Prostate gland (tissue), 2 donors: ENCODE data around the gene PAH. TPM values are rescaled to one million over a fixed set of nuclear protein-coding genes. Genes with fewer than 3 reads are reported as not detected.

ENCODE experiments used
- DNase-seq: peaks from one replicate; pipeline ENCODE4 v3.0.0-alpha.2; 2019; ENCODE audit warnings: low spot score
- H3K27ac ChIP-seq, 2 donors: fragments of 200-600 bp; sonication (generic); 2 replicates each; pipeline ENCODE4 v1.5.1; 2017 to 2019
- H3K27me3 ChIP-seq: fragments of 200-600 bp; sonication (generic); replicated peaks from 2 replicates; pipeline ENCODE4 v1.5.1; 2019; ENCODE audit not compliant: insufficient read depth
- H3K36me3 ChIP-seq, 2 donors: fragments of 200-600 bp; sonication (generic); 1 replicate in 1 of 2; 2 replicates in 1 of 2; pipeline versions ENCODE4 v1.5.1 to v1.8.1; 2017 to 2019
- H3K4me1 ChIP-seq: fragments of 200-600 bp; sonication (generic); replicated peaks from 2 replicates; pipeline ENCODE4 v1.5.1; 2019
- H3K4me3 ChIP-seq, 2 donors: fragments of 200-600 bp; sonication (generic); 2 replicates each; pipeline ENCODE4 v1.5.1; 2017 to 2019
- H3K9me3 ChIP-seq: fragments of 200-600 bp; sonication (generic); 2 replicates; pipeline ENCODE4 v1.5.1; 2017
- CTCF ChIP-seq, 4 experiments: fragments of 200-600 bp in 2 of 4; fragments of 450-650 bp in 2 of 4; sonication (generic) in 2 of 4; IDR thresholded peaks; 1 replicate in 3 of 4; 2 replicates in 1 of 4; pipeline ENCODE4 v1.5.1; 2016 to 2019; ENCODE audit warnings: antibody characterized with exemption in 4 of 4, mild to moderate bottlenecking in 2 of 4, moderate library complexity in 2 of 4
- POLR2A ChIP-seq: fragments of 450-650 bp; IDR thresholded peaks from one replicate; pipeline ENCODE4 v1.6.1; 2016; ENCODE audit warnings: antibody characterized with exemption, mild to moderate bottlenecking
- POLR2AphosphoS5 ChIP-seq: sonication (generic); formaldehyde crosslinking; IDR thresholded peaks from one replicate; pipeline ENCODE4 v1.6.1; 2017; ENCODE audit warnings: antibody characterized with exemption
- WGBS: methylation state at CpG from one replicate; pipeline ENCODE4 v1.1.5; 2018; 5-methylcytosine and 5-hydroxymethylcytosine counted together
- intact Hi-C: fragments of 100-400 bp; cut with DNase I; formaldehyde crosslinking; loops from one replicate; pipeline ENCODE4 v1.14.2; 2022
- total RNA-seq, 2 donors: library from RNA; depleted of rRNA; stranded (reverse); fragments of >200 nt; gene quantifications; one replicate each; pipeline ENCODE4 v1.1.0, GENCODE V29; 2016

The PAH gene
- total RNA-seq, 2 donors from 2014 or later = 0.36 to 4.1 TPM

GRCh38 chr12:102959391-102959790, 42.3 kb upstream of the PAH start:
- Histone ChIP-seq H3K27ac (no peak overlapping the region), H3K27me3 (peaks cover 37% of the 10 kb centered on the region), H3K4me3 (no peak overlapping the region), H3K9me3 (no peaks in the 10 kb centered on the region), H3K36me3 (no peaks in the 10 kb centered on the region), H3K4me1 (peaks cover 5% of the 10 kb centered on the region)
- no peak for TF ChIP-seq POLR2A
- TF ChIP-seq POLR2AphosphoS5 = no peak
- TF ChIP-seq CTCF (IDR thresholded peaks at IDR 0.05) = no peak
- WGBS = 11% methylated on average over 14 of the region's 14 CpGs
- intact Hi-C loops = no loop called here
- DNase-seq = no peak

GRCh38 chr12:102958830-102959176, 41.8 kb upstream of the PAH start:
- no peak overlapping the region for H3K4me3 ChIP-seq
- no peak for DNase-seq
- H3K36me3 ChIP-seq = no peaks in the 10 kb centered on the region
- H3K27ac ChIP-seq = no peak overlapping the region
- H3K27me3 ChIP-seq = peaks cover 35% of the 10 kb centered on the region
- TF ChIP-seq POLR2A = no peak
- TF ChIP-seq CTCF (IDR thresholded peaks at IDR 0.05) = no peak
- TF ChIP-seq POLR2AphosphoS5 = no peak
- H3K9me3 ChIP-seq = no peaks in the 10 kb centered on the region
- 4% methylated on average over 15 of the region's 15 CpGs for WGBS
- peaks cover 5% of the 10 kb centered on the region for H3K4me1 ChIP-seq
- intact Hi-C loops = no loop called here

GRCh38 chr12:102958073-102958829, 41.2 kb upstream of the PAH start:
- no peaks in the 10 kb centered on the region for H3K36me3 ChIP-seq
- H3K4me1 ChIP-seq = peaks cover 5% of the 10 kb centered on the region
- H3K27me3 ChIP-seq = peaks cover 31% of the 10 kb centered on the region
- no peak for DNase-seq
- no peaks in the 10 kb centered on the region for H3K9me3 ChIP-seq
- intact Hi-C loops = no loop called here
- no peak overlapping the region for H3K27ac ChIP-seq
- peak overlapping the region; percentile 22 to 26 for H3K4me3 ChIP-seq
- TF ChIP-seq CTCF (IDR thresholded peaks at IDR 0.05) (no peak), POLR2AphosphoS5 (no peak)
- 2% methylated on average over 83 of the region's 83 CpGs for WGBS

- intact Hi-C loops = no loop called here
- H3K27ac ChIP-seq = no peak within 1 kb of the TSS
- peak within 1 kb of the TSS; percentile 22 to 26 for H3K4me3 ChIP-seq
- no peak for DNase-seq
- H3K27me3 ChIP-seq = peaks cover 23% of the 10 kb centered on the region
- H3K9me3 ChIP-seq = no peaks in the 10 kb centered on the region
- 1% methylated on average over 52 of the region's 52 CpGs for WGBS
- H3K4me1 ChIP-seq = peaks cover 5% of the 10 kb centered on the region
- TF ChIP-seq CTCF (IDR thresholded peaks at IDR 0.05) = no peak
- TF ChIP-seq POLR2A = no peak
- TF ChIP-seq POLR2AphosphoS5 = no peak
- no peaks in the 10 kb centered on the region for H3K36me3 ChIP-seq
Measured at GRCh38 chr12:102957339-102958050, 40.5 kb upstream of the PAH start, which contains the start of gene ASCL1. TSS of gene ASCL1 (plus strand) at chr12:102957674. CDS start at chr12:102958245, 571 bp downstream.
